GM12864 (cell line): ENCODE measurements around the gene GPRC5C.

ENCODE experiments used
- DNase-seq: peaks from one replicate; pipeline ENCODE4 v3.0.0-alpha.2; 2011; ENCODE audit warnings: low read depth
- H3K4me3 ChIP-seq: 2 replicates; pipeline ENCODE4 v1.5.1; 2011; ENCODE audit warnings: mild to moderate bottlenecking, low read depth, low read length, control low read depth
- TF ChIP-seq, protein P1 (sequence below): IDR thresholded peaks from 2 replicates; pipeline ENCODE4 v1.5.1; 2011; ENCODE audit warnings: low read depth, mild to moderate bottlenecking, moderate library complexity, low read length, control low read depth, inconsistent platforms; ENCODE audit errors: missing control alignments

Gene GPRC5C

DNA sequence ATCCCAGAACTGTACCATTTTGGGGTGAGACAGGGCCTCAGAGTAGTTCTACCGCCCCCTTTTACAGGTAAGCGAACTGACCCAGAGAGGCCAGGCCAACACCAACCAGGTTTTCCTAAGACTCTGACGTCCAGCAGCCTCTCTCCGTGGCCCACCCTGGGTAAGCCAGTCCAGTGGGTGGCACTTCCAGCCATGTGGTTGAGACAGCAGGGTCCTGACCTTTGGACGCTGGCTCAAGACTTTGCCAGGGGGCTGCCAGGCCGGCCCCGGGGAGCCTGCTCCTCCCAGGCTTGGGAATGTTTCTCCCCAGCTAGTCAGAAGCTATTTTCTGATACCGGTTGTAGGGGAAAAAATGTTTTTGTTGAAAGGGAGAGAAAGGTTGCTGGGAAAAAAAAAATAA, 16.9 kb downstream of the GPRC5C start:
- TF ChIP-seq, protein P1, sequence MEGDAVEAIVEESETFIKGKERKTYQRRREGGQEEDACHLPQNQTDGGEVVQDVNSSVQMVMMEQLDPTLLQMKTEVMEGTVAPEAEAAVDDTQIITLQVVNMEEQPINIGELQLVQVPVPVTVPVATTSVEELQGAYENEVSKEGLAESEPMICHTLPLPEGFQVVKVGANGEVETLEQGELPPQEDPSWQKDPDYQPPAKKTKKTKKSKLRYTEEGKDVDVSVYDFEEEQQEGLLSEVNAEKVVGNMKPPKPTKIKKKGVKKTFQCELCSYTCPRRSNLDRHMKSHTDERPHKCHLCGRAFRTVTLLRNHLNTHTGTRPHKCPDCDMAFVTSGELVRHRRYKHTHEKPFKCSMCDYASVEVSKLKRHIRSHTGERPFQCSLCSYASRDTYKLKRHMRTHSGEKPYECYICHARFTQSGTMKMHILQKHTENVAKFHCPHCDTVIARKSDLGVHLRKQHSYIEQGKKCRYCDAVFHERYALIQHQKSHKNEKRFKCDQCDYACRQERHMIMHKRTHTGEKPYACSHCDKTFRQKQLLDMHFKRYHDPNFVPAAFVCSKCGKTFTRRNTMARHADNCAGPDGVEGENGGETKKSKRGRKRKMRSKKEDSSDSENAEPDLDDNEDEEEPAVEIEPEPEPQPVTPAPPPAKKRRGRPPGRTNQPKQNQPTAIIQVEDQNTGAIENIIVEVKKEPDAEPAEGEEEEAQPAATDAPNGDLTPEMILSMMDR, result no peak

DNA sequence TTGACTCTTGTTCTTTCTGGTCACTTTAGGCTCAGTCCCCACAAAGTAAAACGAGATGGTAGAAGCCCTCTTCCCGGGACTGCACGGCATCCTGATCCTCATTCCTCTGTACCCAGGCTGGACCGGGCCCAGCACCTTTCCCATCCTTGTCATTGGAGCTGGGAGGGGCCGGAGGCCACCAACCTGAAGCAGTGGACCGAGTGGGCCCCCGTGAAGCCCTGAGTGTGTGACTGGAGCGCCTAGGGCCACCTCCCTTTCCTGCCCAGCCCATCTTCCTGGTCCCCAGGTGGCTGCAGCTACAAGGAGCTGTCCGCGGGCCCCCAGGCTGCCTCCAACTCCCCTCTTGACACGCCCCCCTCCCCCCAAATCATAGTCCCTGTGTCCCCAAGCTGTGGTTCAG, 17.4 kb downstream of the GPRC5C start:
- no peak for DNase-seq
- H3K4me3 ChIP-seq, result no peak overlapping the region
- TF ChIP-seq, protein P1, result no peak

More for the DNA sequence above, 16.9 kb downstream of the GPRC5C start:
- no peak for DNase-seq
- no peak overlapping the region for H3K4me3 ChIP-seq

DNA sequence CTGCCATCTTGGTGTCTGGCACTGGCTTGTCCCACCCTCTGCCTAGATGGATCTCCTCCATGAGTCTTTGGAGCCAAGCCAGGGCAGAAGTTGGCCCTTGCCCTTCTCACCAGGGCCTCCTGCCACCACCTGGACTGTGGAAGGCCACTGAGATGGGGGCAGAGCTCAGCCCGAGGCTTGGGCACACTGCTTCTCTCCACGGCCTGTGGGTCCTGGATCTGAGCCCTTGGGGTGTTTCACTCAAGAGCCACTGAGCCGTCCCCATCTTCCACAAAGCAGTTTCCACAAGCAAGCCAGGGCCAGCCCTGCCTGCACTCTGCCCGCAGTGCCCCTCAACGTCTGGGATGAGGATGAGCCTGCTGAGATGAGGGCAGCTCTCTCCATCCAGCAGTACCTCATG, 17.9 kb downstream of the GPRC5C start:
- TF ChIP-seq, protein P1, result no peak
- no peak for DNase-seq
- no peak overlapping the region for H3K4me3 ChIP-seq

DNA sequence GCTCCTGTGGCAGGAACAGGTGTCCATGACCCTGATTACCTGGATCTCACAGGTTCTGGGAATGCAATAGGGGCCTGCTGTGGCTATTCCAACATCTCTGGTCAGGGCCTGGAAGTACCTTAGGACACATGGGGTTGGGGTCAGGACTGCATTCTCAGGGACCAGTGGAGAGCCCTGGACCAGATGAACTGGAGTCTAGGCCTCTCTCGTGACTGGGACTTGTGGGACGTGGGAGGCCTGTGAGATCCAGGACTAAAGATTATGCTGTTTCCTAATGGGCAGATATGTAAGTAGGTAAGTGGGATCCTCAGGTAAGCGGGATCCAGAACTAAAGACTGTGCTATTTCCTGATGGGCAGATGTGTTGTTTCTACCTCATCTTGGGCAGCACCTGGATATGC, 18.3 kb downstream of the GPRC5C start:
- TF ChIP-seq, protein P1, result no peak
- no peak for DNase-seq
- H3K4me3 ChIP-seq, result no peak overlapping the region

DNA sequence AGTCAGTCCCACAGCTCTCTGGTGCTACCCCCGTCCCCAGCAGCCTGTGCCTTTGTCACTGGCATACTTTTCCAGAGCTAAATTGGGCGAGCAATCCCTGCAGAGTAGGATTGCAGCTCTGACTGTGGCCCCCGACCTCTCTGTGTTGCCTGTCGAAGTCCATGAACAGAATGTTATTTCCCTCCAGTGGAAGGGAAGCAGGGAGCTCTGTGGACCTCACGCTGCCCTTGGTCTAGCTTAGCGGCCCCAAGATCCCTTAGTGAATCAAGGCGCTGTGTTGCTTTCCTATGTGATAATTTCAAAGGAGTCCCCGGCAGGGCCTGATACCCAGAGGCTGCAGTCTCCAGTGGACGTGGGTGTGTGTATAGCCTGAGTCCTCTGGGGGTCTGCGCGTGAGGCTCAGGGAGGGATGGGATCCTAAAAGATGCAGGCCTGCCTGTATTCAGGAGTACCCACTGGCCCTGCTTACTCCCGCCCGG, 19.1 kb downstream of the GPRC5C start:
- TF ChIP-seq, protein P1, result no peak
- no peak overlapping the region for H3K4me3 ChIP-seq
- no peak for DNase-seq

DNA sequence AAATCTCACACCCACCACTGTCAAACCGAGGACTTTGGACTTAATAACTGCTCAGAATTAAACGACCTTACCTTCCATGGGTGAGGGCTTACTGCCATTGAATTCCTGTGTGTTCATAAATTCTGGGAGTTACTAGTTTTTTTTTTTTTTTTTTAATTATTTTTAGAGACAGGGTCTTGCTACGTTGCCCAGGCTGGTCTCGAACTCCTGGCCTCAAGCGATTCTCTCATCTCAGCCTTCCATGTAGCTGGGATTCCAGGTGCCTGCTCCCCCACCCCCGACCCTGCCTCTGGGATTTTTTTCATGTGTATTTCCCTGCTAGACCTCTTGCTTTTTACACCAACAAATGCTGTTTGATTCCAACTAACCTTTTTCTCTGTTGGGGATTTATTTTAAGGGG, 19.7 kb downstream of the GPRC5C start:
- TF ChIP-seq, protein P1, result no peak
- no peak for DNase-seq
- H3K4me3 ChIP-seq, result no peak overlapping the region

DNA sequence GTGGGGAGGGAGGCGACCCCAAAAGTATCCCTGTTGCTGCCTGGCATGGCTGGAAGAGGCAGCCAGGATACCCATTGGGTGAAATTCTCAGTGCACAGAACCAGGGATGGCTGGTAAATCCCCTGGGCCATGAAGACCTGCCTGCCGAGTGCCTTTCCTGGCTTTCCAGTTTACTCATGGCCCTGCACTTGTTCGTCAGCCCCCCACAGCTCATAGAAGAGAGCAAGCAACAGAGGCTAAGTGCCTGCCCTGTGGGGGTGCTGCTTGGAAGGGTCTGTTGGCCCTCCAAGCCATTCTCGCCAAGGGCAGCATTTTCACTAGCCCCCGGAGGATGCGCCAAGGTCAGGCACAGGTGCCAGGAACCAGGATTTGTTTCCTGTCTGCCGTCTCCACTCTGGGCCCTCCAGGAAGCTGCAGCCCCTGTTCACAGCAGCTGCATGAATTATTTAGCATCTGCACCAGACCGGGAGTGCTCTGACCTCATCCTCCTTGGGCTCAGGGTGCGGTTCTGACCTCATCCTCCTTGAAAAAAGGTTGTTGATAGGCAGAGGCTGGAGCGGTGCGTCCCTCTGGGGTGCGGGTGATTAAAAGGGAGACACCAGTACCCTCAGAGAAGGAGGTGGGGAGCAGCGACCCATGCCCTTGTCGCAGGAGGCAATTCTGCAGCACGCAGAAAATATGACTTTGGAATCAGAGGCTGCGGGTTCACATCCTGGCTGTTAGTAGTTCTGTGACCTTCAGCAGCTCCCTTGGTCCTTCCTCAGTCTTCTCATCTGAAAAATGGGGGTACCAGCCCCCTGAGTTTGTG, 20.3 kb downstream of the GPRC5C start:
- no peak overlapping the region for H3K4me3 ChIP-seq
- TF ChIP-seq, protein P1, result no peak
- DNase-seq, result no peak
